Heart right ventricle (tissue), 16 donors: ENCODE data around the gene ADAMTS14. TPM values are rescaled to one million over a fixed set of nuclear protein-coding genes. Genes with fewer than 3 reads are reported as not detected.

Experiments
- ATAC-seq, 8 donors: fragments of 200-7000 bp; cut with Tn5 transposase; one replicate each; pipeline ENCODE4 v1.9.1; 2020; ENCODE audit warnings: mild to moderate bottlenecking in 8 of 8, moderate library complexity in 8 of 8, moderate number of reproducible peaks in 1 of 8
- DNase-seq, 2 donors: peaks; one replicate each; pipeline ENCODE4 v3.0.0-alpha.2; 2020
- H3K27ac ChIP-seq, 10 donors: fragments of 200-600 bp; sonication (generic) in 2 of 10; one replicate each; pipeline versions ENCODE4 v1.5.0 to v1.8.0; 2020 to 2022; ENCODE audit warnings: mild to moderate bottlenecking in 3 of 10
- H3K27me3 ChIP-seq, 7 donors: fragments of 200-600 bp; one replicate each; pipeline ENCODE4 v1.8.0; 2021 to 2022; ENCODE audit warnings: mild to moderate bottlenecking in 2 of 7
- H3K36me3 ChIP-seq, 9 donors: fragments of 200-600 bp; sonication (generic) in 1 of 9; one replicate each; pipeline versions ENCODE4 v1.5.0 to v1.8.0; 2020 to 2022; ENCODE audit warnings: mild to moderate bottlenecking in 2 of 9
- H3K4me1 ChIP-seq, 9 donors: fragments of 200-600 bp; sonication (generic) in 1 of 9; one replicate each; pipeline versions ENCODE4 v1.5.0 to v1.8.0; 2020 to 2022; ENCODE audit warnings: mild to moderate bottlenecking in 4 of 9
- H3K4me3 ChIP-seq, 10 donors: fragments of 200-600 bp; sonication (generic) in 2 of 10; one replicate each; pipeline versions ENCODE4 v1.5.0 to v1.8.0; 2020 to 2022; ENCODE audit warnings: mild to moderate bottlenecking in 7 of 10, moderate library complexity in 2 of 10
- H3K9me3 ChIP-seq, 11 donors: fragments of 200-600 bp in 10 of 11; sonication (generic) in 2 of 11; one replicate each; pipeline versions ENCODE4 v1.5.0 to v1.8.0; 2013 to 2022; ENCODE audit warnings: mild to moderate bottlenecking in 2 of 11, control low read depth in 1 of 11, moderate library complexity in 1 of 11
- CTCF ChIP-seq, 9 donors: fragments of 200-600 bp; sonication (generic) in 2 of 9; IDR thresholded peaks; one replicate each; pipeline versions ENCODE4 v1.5.0 to v1.8.0; 2021 to 2022; ENCODE audit warnings: antibody characterized with exemption in 9 of 9, mild to moderate bottlenecking in 5 of 9, moderate library complexity in 1 of 9
- WGBS, 2 donors: extraction: QIAGEN DNeasy Blood & Tissue Kit; methylation state at CpG; one replicate each; pipeline ENCODE4 v1.1.7; 2013; ENCODE audit warnings: inconsistent platforms in 1 of 2; 5-methylcytosine and 5-hydroxymethylcytosine counted together
- intact Hi-C, 10 donors: fragments of 100-400 bp; cut with DNase I; formaldehyde crosslinking; loops; one replicate each; pipeline versions ENCODE4 v1.11.1 to v1.14.2; 2022
- polyA plus RNA-seq, 2 donors: library from polyadenylated mRNA; stranded (reverse); fragments of 200-250 nt; gene quantifications; one replicate each; pipeline ENCODE4 v1.2.3, GENCODE V29; 2013
- total RNA-seq, 10 donors: library from RNA; stranded (reverse); fragmentation: NEBNext Ultra II Directional in 3 of 10; extraction: Animal tissue kit (Norgen Biotek cat#: 25700) in 3 of 10; gene quantifications; one replicate each; pipeline versions ENCODE4 v1.2.1 to v1.2.4, GENCODE V29; 2021 to 2023
- donor health status: Arrhythmogenic right ventricular cardiomyopathy.
- donor health status: ischemic (EF 13 %, LVEDD 7.1; RV severe dilation, severe dysfunction).
- donor health status: healthy with polysubstance abuse.
- donor health status: DM: no; HTN: yes; CAD: no.
- donor health status: DM: no; HTN: no; CAD: no.
- donor health status: ischemic (EF 25% LVEDD 6.9; RV normal size, moderate dysfunction).
- donor health status: ischemic (EF 25% LVEDD 5.7; RV mildly dilated, moderate dysfunction).
- donor health status: healthy.
- donor health status: DM: yes; HTN: yes; CAD: no.
- donor health status: Ischemic cardiomyopathy.
- donor health status: ischemic (EF 35%, LVEDD 5.7; RV mildly dilated, moderate dysfunction).
- donor health status: nonischemic (EF 11% LVEDD 7.7; RV severe dilation, severe dysfunction).
- donor health status: DM: yes; HTN: yes; CAD: no.
- donor health status: PGD.
- donor health status: ischemic (EF 29% LVEDD 5.4; RV normal size, mild dysfunction).
- donor health status: nonischemic (EF 23%, LVEDD 6.1; RV moderate dilation, normal function).

ADAMTS14 gene
- total and polyA plus RNA-seq, 12 donors, result 0.08 to 1.4 (median 0.57) TPM

- no peak overlapping the region for H3K27ac ChIP-seq
- DNase-seq (no peak), ATAC-seq (no peak)
- no peaks in the 10 kb centered on the region for H3K9me3 ChIP-seq
- no peaks in the 10 kb centered on the region for H3K36me3 ChIP-seq
- 94 to 97% methylated on average over 4 of the region's 4 CpGs for WGBS, 2 donors
- intact Hi-C loops, result no loop called here
- no peaks in the 10 kb centered on the region for H3K27me3 ChIP-seq
- H3K4me3 ChIP-seq, result no peak overlapping the region
- no peak for TF ChIP-seq CTCF (IDR thresholded peaks at IDR 0.05)
- H3K4me1 ChIP-seq, result peaks cover 0 to 5% (median 0%) of the 10 kb centered on the region in 9 donors
Measured at GRCh38 chr10:70684839-70685454, 12.6 kb downstream of the ADAMTS14 start.

GRCh38 chr10:70685455-70685911 lies 13.2 kb downstream of the ADAMTS14 start:
- Histone ChIP-seq H3K36me3 (no peaks in the 10 kb centered on the region), H3K27me3 (no peaks in the 10 kb centered on the region), H3K4me3 (no peak overlapping the region), H3K9me3 (no peaks in the 10 kb centered on the region), H3K27ac (no peak overlapping the region), H3K4me1 (peaks cover 0 to 5% (median 0%) of the 10 kb centered on the region in 9 donors)
- WGBS, 2 donors, result 74 to 85% methylated on average over 8 of the region's 8 CpGs
- DNase-seq, result no peak
- TF ChIP-seq CTCF (IDR thresholded peaks at IDR 0.05), result no peak
- intact Hi-C loops, result no loop called here
- ATAC-seq, result peak in 1 of 8 donors; percentile 47

- peaks cover 0 to 11% (median 0%) of the 10 kb centered on the region in 9 donors for H3K4me1 ChIP-seq
- DNase-seq (no peak), ATAC-seq (no peak)
- intact Hi-C loops, result no loop called here
- 91% methylated on average over 8 of the region's 9 CpGs; no CpG with 5 or more reads in 1 of the 2 donors for WGBS, 2 donors
- no peaks in the 10 kb centered on the region for H3K9me3 ChIP-seq
- H3K36me3 ChIP-seq, result no peaks in the 10 kb centered on the region
- no peak overlapping the region for H3K4me3 ChIP-seq
- no peaks in the 10 kb centered on the region for H3K27me3 ChIP-seq
- H3K27ac ChIP-seq, result no peak overlapping the region
- TF ChIP-seq CTCF (IDR thresholded peaks at IDR 0.05), result no peak
Measured at GRCh38 chr10:70688828-70689227, 16.5 kb downstream of the ADAMTS14 start.

- H3K27ac ChIP-seq, result no peak overlapping the region
- no peak overlapping the region for H3K4me3 ChIP-seq
- no peaks in the 10 kb centered on the region for H3K9me3 ChIP-seq
- no peak for TF ChIP-seq CTCF (IDR thresholded peaks at IDR 0.05)
- no peaks in the 10 kb centered on the region for H3K36me3 ChIP-seq
- no peak for DNase-seq
- no peak for ATAC-seq
- WGBS, 2 donors, result 86% methylated on average over 12 of the region's 12 CpGs; no CpG with 5 or more reads in 1 of the 2 donors
- H3K4me1 ChIP-seq, result peaks cover 0 to 11% (median 0%) of the 10 kb centered on the region in 9 donors
- H3K27me3 ChIP-seq, result no peaks in the 10 kb centered on the region
- intact Hi-C loops, result no loop called here
Measured at GRCh38 chr10:70689661-70690060, 17.4 kb downstream of the ADAMTS14 start.
